Ovary (tissue), 9 donors: ENCODE measurements around the gene ICAM5. TPM values are rescaled to one million over a fixed set of nuclear protein-coding genes. Genes with fewer than 3 reads are reported as not detected.
"Not testable (repeated sequence)": the region's sequence is repeated elsewhere in the genome, so short reads cannot be mapped to it uniquely, and the experiment has no call there.

Experiments used
- DNase-seq, 5 donors: peaks; one replicate each; pipeline ENCODE4 v3.0.0-alpha.2; 2019 to 2020
- H3K27ac ChIP-seq, 2 donors: fragments of 200-600 bp; one replicate each; pipeline versions ENCODE4 v1.5.1 to v1.8.0; 2019 to 2022
- H3K27me3 ChIP-seq: fragments of 200-600 bp; one replicate; pipeline ENCODE4 v1.8.0; 2022
- H3K36me3 ChIP-seq: fragments of 200-600 bp; sonication (generic); one replicate; pipeline ENCODE4 v1.5.1; 2019
- H3K4me1 ChIP-seq: one replicate; pipeline ENCODE4 v1.8.1; 2013; ENCODE audit warnings: mild to moderate bottlenecking, moderate library complexity; ENCODE audit not compliant: insufficient read depth
- H3K4me3 ChIP-seq: fragments of 200-600 bp; sonication (generic); one replicate; pipeline ENCODE4 v1.5.1; 2017
- H3K9me3 ChIP-seq, 2 donors: fragments of 200-600 bp in 1 of 2; sonication (generic) in 1 of 2; one replicate each; pipeline versions ENCODE4 v1.5.1 to v1.8.1; 2013 to 2019; ENCODE audit warnings: mild to moderate bottlenecking in 1 of 2, moderate library complexity in 1 of 2
- CTCF ChIP-seq, 3 donors: fragments of 450-650 bp in 2 of 3; fragments of 200-600 bp in 1 of 3; IDR thresholded peaks; one replicate each; pipeline versions ENCODE4 v1.5.1 to v1.8.0; 2016 to 2022; ENCODE audit warnings: antibody characterized with exemption in 3 of 3, mild to moderate bottlenecking in 1 of 3
- EP300 ChIP-seq: sonication (generic); formaldehyde crosslinking; IDR thresholded peaks from one replicate; pipeline ENCODE4 v1.6.1; 2017; ENCODE audit warnings: antibody characterized with exemption
- POLR2A ChIP-seq: fragments of 450-650 bp; IDR thresholded peaks from one replicate; pipeline ENCODE4 v1.6.1; 2017; ENCODE audit warnings: antibody characterized with exemption, mild to moderate bottlenecking, moderate library complexity
- WGBS, 3 donors: extraction: QIAGEN DNeasy Blood & Tissue Kit in 1 of 3; methylation state at CpG; one replicate each; pipeline versions ENCODE4 v1.1.5 to v1.1.7; 2013 to 2017; 5-methylcytosine and 5-hydroxymethylcytosine counted together
- intact Hi-C, 4 donors: fragments of 100-400 bp; cut with DNase I; formaldehyde crosslinking; loops; one replicate each; pipeline versions ENCODE4 v1.11.0 to v1.15.1; 2022 to 2023
- polyA plus RNA-seq, 2 donors: library from polyadenylated mRNA; stranded (reverse); fragments of 200-250 nt in 1 of 2; fragments of 350-450 nt in 1 of 2; fragmentation: Illumina TruSeq in 1 of 2; extraction: RNeasy Lipid Tissue Mini Kit (QIAGEN cat#74804) in 1 of 2; gene quantifications; one replicate each; pipeline ENCODE4 v1.2.3, GENCODE V29; 2013 to 2014
- total RNA-seq, 7 donors: library from RNA; depleted of rRNA in 2 of 7; stranded (reverse); fragments of >200 nt in 2 of 7; fragmentation: NEBNext Ultra II Directional in 3 of 7; extraction: Animal tissue kit (Norgen Biotek cat#: 25700) in 3 of 7; gene quantifications; one replicate each; pipeline versions ENCODE4 v1.1.0 to v1.2.4, GENCODE V29; 2016 to 2023
- donor health status: DM: no; HTN: no; CAD: no; lungs with moderate emphysema.
- donor health status: DM: no; HTN: no; CAD: no.
- donor health status: Bipolar disorder and iron deficiency.
- donor health status: DM: yes; HTN: yes; CAD: no.
- donor health status: DM: no; HTN: no; CAD: no.
- donor health status: DM: yes; HTN: yes; CAD: no.

ICAM5 gene
- total and polyA plus RNA-seq, 9 donors, result 0.11 to 16.1 (median 1.7) TPM; not detected in 1

- 87 to 89% (median 89%) methylated on average over 5 of the region's 5 CpGs for WGBS, 3 donors
- Histone ChIP-seq H3K9me3 (no peaks in the 10 kb centered on the region), H3K4me1 (no peaks in the 10 kb centered on the region), H3K4me3 (no peak overlapping the region), H3K27me3 (no peaks in the 10 kb centered on the region), H3K36me3 (no peaks in the 10 kb centered on the region), H3K27ac (no peak overlapping the region)
- TF ChIP-seq CTCF (IDR thresholded peaks at IDR 0.05) (no peak), POLR2A (no peak)
- no peak for DNase-seq
- intact Hi-C loops, result no loop called here
Measured at GRCh38 chr19:10279737-10280442, 9.9 kb upstream of the ICAM5 start.

- H3K27me3 ChIP-seq, H3K27ac ChIP-seq, H3K9me3 ChIP-seq, intact Hi-C loops, H3K4me1 ChIP-seq, DNase-seq, H3K4me3 ChIP-seq, H3K36me3 ChIP-seq: not testable (repeated sequence)
- WGBS, 3 donors, result 92 to 96% (median 94%) methylated on average over 5 of the region's 5 CpGs
Measured at GRCh38 chr19:10282043-10282442, 7.7 kb upstream of the ICAM5 start.

GRCh38 chr19:10283301-10284064 lies 6.3 kb upstream of the ICAM5 start:
- TF ChIP-seq CTCF (IDR thresholded peaks at IDR 0.05) (no peak), POLR2A (no peak), EP300 (no peak)
- H3K27me3 ChIP-seq, result no peaks in the 10 kb centered on the region
- no peak for DNase-seq
- 75 to 77% (median 77%) methylated on average over 23 of the region's 23 CpGs for WGBS, 3 donors
- no peaks in the 10 kb centered on the region for H3K36me3 ChIP-seq
- no peak overlapping the region for H3K4me3 ChIP-seq
- H3K9me3 ChIP-seq, result no peaks in the 10 kb centered on the region
- intact Hi-C loops, result no loop called here
- H3K4me1 ChIP-seq, result peaks cover 1% of the 10 kb centered on the region
- H3K27ac ChIP-seq, result no peak overlapping the region

GRCh38 chr19:10284065-10284959 lies 5.4 kb upstream of the ICAM5 start:
- 91 to 93% (median 91%) methylated on average over 33 to 34 of the region's 34 CpGs for WGBS, 3 donors
- no peak for TF ChIP-seq CTCF (IDR thresholded peaks at IDR 0.05)
- TF ChIP-seq POLR2A, result no peak
- TF ChIP-seq EP300, result no peak
- no peaks in the 10 kb centered on the region for H3K9me3 ChIP-seq
- intact Hi-C loops, result no loop called here
- no peaks in the 10 kb centered on the region for H3K36me3 ChIP-seq
- H3K27me3 ChIP-seq, result no peaks in the 10 kb centered on the region
- no peak overlapping the region for H3K4me3 ChIP-seq
- no peak overlapping the region for H3K27ac ChIP-seq
- H3K4me1 ChIP-seq, result peaks cover 6% of the 10 kb centered on the region
- DNase-seq, result no peak
